Uterus (tissue), 4 donors: Measurements from ENCODE around the gene VIPR2. TPM values are rescaled to one million over a fixed set of nuclear protein-coding genes. Genes with fewer than 3 reads are reported as not detected.

ENCODE experiments used
- DNase-seq, 2 donors: peaks; one replicate each; pipeline ENCODE4 v3.0.0-alpha.2; 2019 to 2020
- H3K27ac ChIP-seq, 2 donors: fragments of 200-600 bp; sonication (generic); 1 replicate in 1 of 2; 2 replicates in 1 of 2; pipeline ENCODE4 v1.5.1; 2016 to 2018
- H3K27me3 ChIP-seq, 2 donors: fragments of 200-600 bp; sonication (generic); one replicate each; pipeline ENCODE4 v1.5.1; 2018 to 2019; ENCODE audit warnings: control low read depth in 1 of 2
- H3K36me3 ChIP-seq, 2 donors: fragments of 200-600 bp; sonication (generic); one replicate each; pipeline ENCODE4 v1.5.1; 2019; ENCODE audit warnings: control low read depth in 1 of 2
- H3K4me1 ChIP-seq, 2 donors: fragments of 200-600 bp; sonication (generic); one replicate each; pipeline ENCODE4 v1.5.1; 2018 to 2019; ENCODE audit warnings: control low read depth in 1 of 2
- H3K4me3 ChIP-seq, 2 donors: fragments of 200-600 bp; sonication (generic); 1 replicate in 1 of 2; 2 replicates in 1 of 2; pipeline ENCODE4 v1.5.1; 2018 to 2019; ENCODE audit warnings: mild to moderate bottlenecking in 1 of 2
- H3K9me3 ChIP-seq, 2 donors: fragments of 200-600 bp; sonication (generic); one replicate each; pipeline ENCODE4 v1.5.1; 2019; ENCODE audit warnings: control low read depth in 1 of 2
- CTCF ChIP-seq, 4 experiments: fragments of 200-600 bp in 2 of 4; fragments of 450-650 bp in 2 of 4; sonication (generic) in 2 of 4; IDR thresholded peaks; one replicate each; pipeline ENCODE4 v1.5.1; 2016 to 2019; ENCODE audit warnings: antibody characterized with exemption in 4 of 4, mild to moderate bottlenecking in 2 of 4, moderate library complexity in 1 of 4
- POLR2A ChIP-seq, 2 donors: fragments of 450-650 bp; IDR thresholded peaks; one replicate each; pipeline ENCODE4 v1.6.1; 2016; ENCODE audit warnings: antibody characterized with exemption in 2 of 2, mild to moderate bottlenecking in 1 of 2, moderate library complexity in 1 of 2
- intact Hi-C: fragments of 100-400 bp; cut with DNase I; formaldehyde crosslinking; loops from one replicate; pipeline ENCODE4 v1.15.1; 2023; ENCODE audit warnings: low total_unique reads
- total RNA-seq, 4 donors: library from RNA; depleted of rRNA in 3 of 4; stranded (reverse); fragments of >200 nt in 3 of 4; gene quantifications; one replicate each; pipeline versions ENCODE4 v1.1.0 to v1.2.4, GENCODE V29; 2014 to 2023
- donor health status: DM: yes; HTN: yes; CAD: no.

VIPR2 gene
- total RNA-seq, 4 donors from 2014 or later: 3.1 to 9.8 (median 4.5) TPM

- TF ChIP-seq POLR2A (IDR thresholded peaks at IDR 0.05): no peak
- TF ChIP-seq CTCF (IDR thresholded peaks at IDR 0.05): no peak
- peaks cover 0 to 7% of the 10 kb centered on the region in 2 donors for H3K4me1 ChIP-seq
- H3K27ac ChIP-seq: no peak overlapping the region
- H3K9me3 ChIP-seq: no peaks in the 10 kb centered on the region
- H3K4me3 ChIP-seq: no peak overlapping the region
- no peak for DNase-seq
- intact Hi-C loops: no loop called here
- H3K36me3 ChIP-seq: no peaks in the 10 kb centered on the region
- H3K27me3 ChIP-seq: no peaks in the 10 kb centered on the region
Measured at GRCh38 chr7:159142199-159142598, 2.5 kb downstream of the VIPR2 start.

GRCh38 chr7:159141660-159142059 is 3.0 kb downstream of the VIPR2 start:
- no peak for TF ChIP-seq CTCF (IDR thresholded peaks at IDR 0.05)
- TF ChIP-seq POLR2A (IDR thresholded peaks at IDR 0.05): no peak
- no peak for DNase-seq
- Histone ChIP-seq H3K36me3 (no peaks in the 10 kb centered on the region), H3K4me1 (peaks cover 0 to 7% of the 10 kb centered on the region in 2 donors), H3K27ac (no peak overlapping the region), H3K27me3 (no peaks in the 10 kb centered on the region), H3K4me3 (no peak overlapping the region), H3K9me3 (no peaks in the 10 kb centered on the region)
- intact Hi-C loops: no loop called here

- intact Hi-C loops: no loop called here
- Histone ChIP-seq H3K27me3 (no peaks in the 10 kb centered on the region), H3K9me3 (no peaks in the 10 kb centered on the region), H3K4me1 (peaks cover 0 to 7% of the 10 kb centered on the region in 2 donors), H3K4me3 (no peak overlapping the region), H3K36me3 (no peaks in the 10 kb centered on the region), H3K27ac (no peak overlapping the region)
- no peak for TF ChIP-seq POLR2A (IDR thresholded peaks at IDR 0.05)
- no peak for TF ChIP-seq CTCF (IDR thresholded peaks at IDR 0.05)
- peak in 1 of 2 donors; percentile 6 for DNase-seq
Measured at GRCh38 chr7:159141167-159141566, 3.5 kb downstream of the VIPR2 start.

- H3K27ac ChIP-seq: no peak overlapping the region
- no peaks in the 10 kb centered on the region for H3K9me3 ChIP-seq
- intact Hi-C loops: no loop called here
- no peak overlapping the region for H3K4me3 ChIP-seq
- peaks cover 0 to 7% of the 10 kb centered on the region in 2 donors for H3K4me1 ChIP-seq
- H3K36me3 ChIP-seq: no peaks in the 10 kb centered on the region
- TF ChIP-seq CTCF (IDR thresholded peaks at IDR 0.05): no peak
- no peak for TF ChIP-seq POLR2A (IDR thresholded peaks at IDR 0.05)
- peak in 1 of 2 donors; percentile 10 for DNase-seq
- no peaks in the 10 kb centered on the region for H3K27me3 ChIP-seq
Measured at GRCh38 chr7:159140170-159140910, 4.3 kb downstream of the VIPR2 start.

GRCh38 chr7:159139639-159140038 is 5.0 kb downstream of the VIPR2 start:
- no peak overlapping the region for H3K27ac ChIP-seq
- intact Hi-C loops: no loop called here
- DNase-seq: peak in 1 of 2 donors; percentile 7
- no peak overlapping the region for H3K4me3 ChIP-seq
- TF ChIP-seq CTCF (IDR thresholded peaks at IDR 0.05): no peak
- H3K36me3 ChIP-seq: no peaks in the 10 kb centered on the region
- no peaks in the 10 kb centered on the region for H3K9me3 ChIP-seq
- no peaks in the 10 kb centered on the region for H3K27me3 ChIP-seq
- peaks cover 0 to 7% of the 10 kb centered on the region in 2 donors for H3K4me1 ChIP-seq
